HepG2 (cell line): Measurements from ENCODE around the gene HIPK2. TPM values are rescaled to one million over a fixed set of nuclear protein-coding genes. Genes with fewer than 3 reads are reported as not detected.
A peak's percentile ranks its signal among the peaks of the same experiment; 100 is the strongest.

Experiments used
- ATAC-seq: fragments of 200-7000 bp; cut with Tn5 transposase; 3 replicates; pipeline ENCODE4 v1.9.1; 2020; ENCODE audit warnings: mild to moderate bottlenecking, moderate library complexity
- BruUV-seq: library from RNA; stranded (reverse); fragments of 400-500 nt; replicated peaks from 2 replicates; lab custom pipeline; 2021; lab: Mats Ljungman, UMichigan
- CTCF ChIA-PET: fragments of 300-600 bp; formaldehyde crosslinking; extraction: SDS; loops from one replicate; lab custom pipeline; 2021; ENCODE audit warnings: low total read pairs, inconsistent platforms, low intra/inter-chr PET ratio; lab: Yijun Ruan, JAX
- POLR2A ChIA-PET: fragments of 350-600 bp; sonication (Branson Sonifier 250); formaldehyde crosslinking; loops from one replicate; lab custom pipeline; 2020; ENCODE audit warnings: antibody characterized with exemption, inconsistent platforms; lab: Yijun Ruan, JAX
- DNase-seq: peaks from one replicate; pipeline ENCODE4 v3.0.0-alpha.2; 2015; ENCODE audit warnings: low spot score
- FAIRE-seq: peaks from 3 replicates; lab custom pipeline; 2011; peaks lifted over from hg19 to GRCh38; lab: Jason Lieb, UNC
- H2AFZ ChIP-seq: one replicate; pipeline ENCODE4 v1.6.1; 2011; ENCODE audit warnings: low read length, inconsistent platforms
- H3K27ac ChIP-seq: fragments of 300-600 bp; 3 replicates; pipeline ENCODE4 v1.8.0; 2011; ENCODE audit warnings: mixed run types, mild to moderate bottlenecking, mixed read lengths, low read length, inconsistent platforms; ENCODE audit not compliant: insufficient read depth; ENCODE audit errors: extremely low read length
- H3K27me3 ChIP-seq, 2 experiments: fragments of 200-600 bp in 1 of 2; 2 replicates in 1 of 2; 3 replicates in 1 of 2; pipeline versions ENCODE4 v1.6.0 to v1.8.0; 2011; ENCODE audit warnings: low read length in 2 of 2, mild to moderate bottlenecking in 2 of 2, moderate library complexity in 2 of 2, inconsistent platforms in 1 of 2; ENCODE audit not compliant: insufficient read depth in 2 of 2, control insufficient read depth in 1 of 2
- H3K36me3 ChIP-seq, 2 experiments: fragments of 200-600 bp in 1 of 2; replicated peaks in 1 of 2; 2 replicates in 1 of 2; 3 replicates in 1 of 2; pipeline versions ENCODE4 v1.5.1 to v1.8.0; 2011; ENCODE audit warnings: low read length in 2 of 2, inconsistent platforms in 1 of 2; ENCODE audit not compliant: insufficient read depth in 2 of 2, control insufficient read depth in 1 of 2
- H3K4me1 ChIP-seq: 2 replicates; pipeline ENCODE4 v1.5.1; 2012; ENCODE audit warnings: low read length, inconsistent platforms; ENCODE audit not compliant: insufficient read depth
- H3K4me2 ChIP-seq: 2 replicates; pipeline ENCODE4 v1.6.0; 2011; ENCODE audit warnings: low read depth, low read length, inconsistent platforms
- H3K4me3 ChIP-seq, 3 experiments: fragments of 200-600 bp in 1 of 3; sonication (generic), shearing (Covaris generic) in 1 of 3; replicated peaks in 1 of 3; 2 replicates each; pipeline ENCODE4 v1.5.1; 2011 to 2016; ENCODE audit warnings: low read length in 3 of 3, inconsistent platforms in 2 of 3, low read depth in 2 of 3, mild to moderate bottlenecking in 2 of 3, control low read depth in 1 of 3, mixed read lengths in 1 of 3; ENCODE audit not compliant: insufficient read depth in 1 of 3
- H3K79me2 ChIP-seq: one replicate; pipeline ENCODE4 v1.6.1; 2011; ENCODE audit warnings: low read length, inconsistent platforms; ENCODE audit not compliant: insufficient read depth
- H3K9ac ChIP-seq: 2 replicates; pipeline ENCODE4 v1.6.0; 2011; ENCODE audit warnings: mild to moderate bottlenecking, low read depth, low read length, inconsistent platforms; ENCODE audit not compliant: insufficient read depth
- H3K9me3 ChIP-seq: 2 replicates; pipeline ENCODE4 v1.5.1; 2012; ENCODE audit warnings: mild to moderate bottlenecking, low read length
- H4K20me1 ChIP-seq: 2 replicates; pipeline ENCODE4 v1.6.0; 2011; ENCODE audit warnings: inconsistent platforms, mild to moderate bottlenecking, low read length, moderate library complexity; ENCODE audit not compliant: insufficient read depth
- CCAR2 ChIP-seq: fragments of 200-400 bp; formaldehyde crosslinking; optimal IDR thresholded peaks from 2 replicates; pipeline ENCODE3; 2018; ENCODE audit warnings: low read depth, mild to moderate bottlenecking, low read length, moderate library complexity
- CREBL2 ChIP-seq: sonication (generic); formaldehyde crosslinking; IDR thresholded peaks from 2 replicates; pipeline ENCODE4 v1.8.1; 2023; ENCODE audit warnings: missing genetic modification reagents, mild to moderate bottlenecking, borderline replicate concordance
- ESRRA ChIP-seq: sonication (generic); formaldehyde crosslinking; IDR thresholded peaks from 2 replicates; pipeline ENCODE4 v1.5.1; 2020; ENCODE audit warnings: mild to moderate bottlenecking, low read depth, missing genetic modification reagents
- HMG20A ChIP-seq: IDR thresholded peaks from 2 replicates; pipeline ENCODE4 v1.6.1; 2016; ENCODE audit warnings: borderline replicate concordance
- HMGXB4 ChIP-seq, 2 experiments: sonication (generic) in 1 of 2; formaldehyde crosslinking in 1 of 2; IDR thresholded peaks; 2 replicates each; pipeline versions ENCODE4 v1.4.0 to v1.6.1; 2018 to 2020; ENCODE audit warnings: missing genetic modification reagents in 2 of 2, borderline replicate concordance in 1 of 2, low read depth in 1 of 2, mild to moderate bottlenecking in 1 of 2, missing biosample characterization in 1 of 2
- HOXD1 ChIP-seq: sonication (generic); formaldehyde crosslinking; IDR thresholded peaks from 2 replicates; pipeline ENCODE4 v1.5.0; 2020; ENCODE audit warnings: missing genetic modification reagents
- MAF1 ChIP-seq: sonication (generic); formaldehyde crosslinking; IDR thresholded peaks from 2 replicates; pipeline ENCODE4 v1.5.0; 2020; ENCODE audit warnings: missing genetic modification reagents, borderline replicate concordance
- NR3C1 ChIP-seq: sonication (generic); formaldehyde crosslinking; IDR thresholded peaks from 2 replicates; pipeline ENCODE4 v1.4.0; 2020; ENCODE audit warnings: missing genetic modification reagents
- SIX1 ChIP-seq: sonication (generic); formaldehyde crosslinking; IDR thresholded peaks from 2 replicates; pipeline ENCODE4 v1.4.0; 2020; ENCODE audit warnings: missing genetic modification reagents, borderline replicate concordance
- ZKSCAN5 ChIP-seq: sonication (generic); formaldehyde crosslinking; IDR thresholded peaks from 2 replicates; pipeline ENCODE4 v1.5.1; 2020; ENCODE audit warnings: mild to moderate bottlenecking, missing genetic modification reagents
- ZNF230 ChIP-seq: sonication (generic); formaldehyde crosslinking; IDR thresholded peaks from 2 replicates; pipeline ENCODE4 v1.4.0; 2020; ENCODE audit warnings: mild to moderate bottlenecking, missing genetic modification reagents
- ZNF644 ChIP-seq: IDR thresholded peaks from 2 replicates; pipeline ENCODE4 v1.6.1; 2016; ENCODE audit warnings: low read depth
- ZNF781 ChIP-seq: sonication (generic); formaldehyde crosslinking; IDR thresholded peaks from 2 replicates; pipeline ENCODE4 v1.5.1; 2020; ENCODE audit warnings: borderline replicate concordance, mild to moderate bottlenecking, missing genetic modification reagents; ENCODE audit errors: not compliant biosample characterization
- WGBS: methylation state at CpG from one replicate; pipeline ENCODE4 v1.1.6; 2017; ENCODE audit warnings: low lambda C conversion rate; 5-methylcytosine and 5-hydroxymethylcytosine counted together
- in situ Hi-C: cut with HindIII; loops from 2 replicates; pipeline ENCODE4 v1.10.0; 2017; ENCODE audit warnings: low pct_unique_long_range_greater_than_20kb; ENCODE audit not compliant: extremely low pct_ligation_motif_present
- intact Hi-C: fragments of 100-400 bp; cut with micrococcal nuclease; formaldehyde crosslinking; loops from one replicate; pipeline ENCODE4 v1.10.0; 2022; ENCODE audit not compliant: unreplicated experiment
- polyA plus RNA-seq, 8 experiments: library from polyadenylated mRNA; depleted of rRNA in 3 of 8; stranded (reverse) in 7 of 8; unstranded in 1 of 8; fragments of >200 nt; fragmentation: Illumina TruSeq in 4 of 8; extraction: Trizol in 4 of 8; gene quantifications; 2 replicates each; pipeline versions ENCODE4 v1.2.1 to v1.2.3, GENCODE V29; 2011 to 2016; ENCODE audit warnings: low read depth in 4 of 8, missing spikeins in 1 of 8, mixed read lengths in 1 of 8; ENCODE audit not compliant: insufficient read depth in 1 of 8
- total RNA-seq, 5 experiments: library from RNA; depleted of rRNA; stranded (reverse); fragments of >200 nt; fragmentation: Illumina TruSeq; extraction: Trizol; gene quantifications; 2 replicates each; pipeline ENCODE4 v1.2.3, GENCODE V29; 2016; ENCODE audit warnings: low read depth in 1 of 5

Gene HIPK2
- total and polyA plus RNA-seq, 2 of the 13 experiments (the other 11 are each of a cell fraction or from before 2014, with no cell fraction given), result 14.4 to 20.2 TPM

GRCh38 chr7:139720186-139720585, 57.6 kb downstream of the HIPK2 start:
- FAIRE-seq, result no peak
- TF ChIP-seq CCAR2 (no peak), HMG20A (no peak), HOXD1 (CRISPR knock-in tag) (no peak), CREBL2 (no peak), ESRRA (CRISPR knock-in tag) (no peak), ZNF230 (CRISPR knock-in tag) (no peak), ZNF781 (CRISPR knock-in tag) (no peak), ZKSCAN5 (CRISPR knock-in tag) (no peak), MAF1 (CRISPR knock-in tag) (no peak), HMGXB4 (CRISPR knock-in tag; IDR thresholded peaks at IDR 0.05; ENCODE audit: borderline replicate concordance in 1 of 2, low read depth in 1 of 2) (no peak), SIX1 (no peak), NR3C1 (CRISPR knock-in tag) (no peak), ZNF644 (no peak)
- WGBS, result 100% methylated on average over 6 of the region's 6 CpGs
- DNase-seq, result no peak
- BruUV-seq, result no TSS peak
- H3K4me3 ChIP-seq, result no peak overlapping the region
- intact Hi-C loops, result no loop called here
- peaks cover 14 to 26% of the 10 kb centered on the region in 2 experiments for H3K36me3 ChIP-seq
- ATAC-seq, result no peak
- H3K27me3 ChIP-seq, result no peaks in the 10 kb centered on the region
- no peak overlapping the region for H3K4me2 ChIP-seq
- in situ Hi-C loops, result no loop called here
- peaks cover 43% of the 10 kb centered on the region for H3K4me1 ChIP-seq
- H3K27ac ChIP-seq, result peak overlapping the region; percentile 64
- CTCF ChIA-PET, result no interaction called here
- peaks cover 69% of the 10 kb centered on the region for H3K79me2 ChIP-seq
- POLR2A ChIA-PET, result no interaction called here
- peaks cover 3% of the 10 kb centered on the region for H4K20me1 ChIP-seq
- H2AFZ ChIP-seq, result no peak overlapping the region
- H3K9ac ChIP-seq, result no peak overlapping the region
- H3K9me3 ChIP-seq, result no peaks in the 10 kb centered on the region
